Measurements from ENCODE around the gene COX10.

- TF ChIP-seq, protein P1, sequence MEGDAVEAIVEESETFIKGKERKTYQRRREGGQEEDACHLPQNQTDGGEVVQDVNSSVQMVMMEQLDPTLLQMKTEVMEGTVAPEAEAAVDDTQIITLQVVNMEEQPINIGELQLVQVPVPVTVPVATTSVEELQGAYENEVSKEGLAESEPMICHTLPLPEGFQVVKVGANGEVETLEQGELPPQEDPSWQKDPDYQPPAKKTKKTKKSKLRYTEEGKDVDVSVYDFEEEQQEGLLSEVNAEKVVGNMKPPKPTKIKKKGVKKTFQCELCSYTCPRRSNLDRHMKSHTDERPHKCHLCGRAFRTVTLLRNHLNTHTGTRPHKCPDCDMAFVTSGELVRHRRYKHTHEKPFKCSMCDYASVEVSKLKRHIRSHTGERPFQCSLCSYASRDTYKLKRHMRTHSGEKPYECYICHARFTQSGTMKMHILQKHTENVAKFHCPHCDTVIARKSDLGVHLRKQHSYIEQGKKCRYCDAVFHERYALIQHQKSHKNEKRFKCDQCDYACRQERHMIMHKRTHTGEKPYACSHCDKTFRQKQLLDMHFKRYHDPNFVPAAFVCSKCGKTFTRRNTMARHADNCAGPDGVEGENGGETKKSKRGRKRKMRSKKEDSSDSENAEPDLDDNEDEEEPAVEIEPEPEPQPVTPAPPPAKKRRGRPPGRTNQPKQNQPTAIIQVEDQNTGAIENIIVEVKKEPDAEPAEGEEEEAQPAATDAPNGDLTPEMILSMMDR (IDR thresholded peaks at IDR 0.05) = no peak
- no peak for TF ChIP-seq POLR2AphosphoS5 (IDR thresholded peaks at IDR 0.05)
Observed at GRCh38 chr17:14201988-14202380, 132.7 kb downstream of the COX10 start.

All from esophagus muscularis mucosa (tissue), 3 donors.